T1000 (cell line): ENCODE results near the gene MPC1.
"Not testable (repeated sequence)": the region's sequence is repeated elsewhere in the genome, so short reads cannot be mapped to it uniquely, and the experiment has no call there.

Experiments
- DNase-seq: peaks from one replicate; lab custom pipeline; 2025; ENCODE audit warnings: mixed read lengths; lab: John Stamatoyannopoulos, UW

The MPC1 gene

DNA sequence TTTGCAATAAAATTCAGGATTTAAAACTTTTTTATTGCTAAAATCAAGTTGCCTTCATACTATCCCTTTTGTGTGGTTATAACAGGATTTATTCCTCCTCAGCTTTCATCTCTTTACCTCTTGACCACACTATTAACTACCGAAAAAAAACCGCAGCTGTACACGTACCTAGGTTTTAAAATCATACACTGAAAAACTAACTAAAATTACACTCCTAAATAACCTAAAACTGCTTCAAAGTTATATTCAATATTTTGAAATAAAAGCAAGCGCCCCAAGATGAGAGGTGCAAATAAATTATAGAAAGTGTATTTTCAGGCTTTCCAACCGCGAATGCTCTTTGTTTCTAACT, 1.4 kb downstream of the MPC1 start:
- no peak for DNase-seq

DNA sequence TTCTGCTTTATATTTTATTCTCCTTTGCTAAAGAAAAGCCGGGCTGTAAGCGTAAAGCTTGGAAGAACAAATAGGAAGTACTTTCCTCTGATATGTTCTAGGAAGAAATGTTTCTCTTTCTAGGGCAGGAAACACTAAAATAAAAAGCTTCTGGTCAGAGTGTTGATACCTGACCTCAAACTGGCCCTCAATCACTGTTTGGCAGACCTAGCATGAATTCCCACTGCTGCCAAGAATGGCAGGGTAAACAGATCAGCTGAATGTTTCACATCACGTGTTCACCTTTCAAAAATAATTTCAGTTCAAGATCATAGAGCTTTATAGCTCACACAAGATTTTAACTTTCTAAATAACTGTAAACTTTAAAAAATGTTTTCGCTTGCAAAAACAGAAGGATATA, 2.9 kb downstream of the MPC1 start:
- DNase-seq, result no peak

DNA sequence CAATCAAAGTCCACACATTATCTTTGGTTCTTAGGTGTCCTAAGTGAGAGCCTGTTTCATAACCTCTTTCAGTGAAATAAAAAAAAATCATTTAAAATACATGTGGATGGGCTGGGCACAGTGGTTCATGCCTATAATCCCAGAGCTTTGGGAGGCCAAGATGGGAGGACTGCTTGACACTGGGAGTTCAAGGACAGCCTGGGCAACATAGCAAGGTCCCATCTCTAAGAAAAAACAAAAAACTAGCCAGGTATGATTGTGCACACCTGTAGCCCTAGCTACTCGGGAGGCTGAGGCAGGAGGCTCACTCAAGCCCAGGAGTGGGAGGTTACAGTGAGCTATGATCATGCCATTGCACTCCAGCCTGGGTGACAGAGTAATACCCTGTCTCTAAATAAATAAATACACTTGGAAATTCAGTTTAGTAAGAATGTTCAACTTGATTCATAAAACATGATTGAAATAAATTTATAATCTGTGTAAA, 3.6 kb downstream of the MPC1 start:
- DNase-seq, result no peak

DNA sequence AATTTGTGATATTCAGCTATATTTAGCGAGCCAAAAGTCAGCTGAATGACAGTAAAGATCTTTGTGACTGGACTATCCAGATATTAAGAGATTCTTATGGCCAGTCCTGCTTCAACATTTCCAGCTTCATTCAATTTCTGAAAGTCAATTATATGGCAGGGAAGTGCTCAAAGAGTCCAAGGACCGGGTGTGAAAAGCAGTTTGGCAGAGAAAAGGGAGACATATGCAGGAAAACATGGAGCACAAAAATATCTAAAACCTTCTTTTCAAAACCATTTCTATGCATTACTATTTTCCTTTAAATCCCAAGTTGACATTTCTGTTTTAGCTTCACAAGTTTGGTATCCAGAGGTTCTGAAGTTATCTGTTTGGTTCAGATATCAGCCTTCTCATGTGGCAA, 5.0 kb downstream of the MPC1 start:
- no peak for DNase-seq

DNA sequence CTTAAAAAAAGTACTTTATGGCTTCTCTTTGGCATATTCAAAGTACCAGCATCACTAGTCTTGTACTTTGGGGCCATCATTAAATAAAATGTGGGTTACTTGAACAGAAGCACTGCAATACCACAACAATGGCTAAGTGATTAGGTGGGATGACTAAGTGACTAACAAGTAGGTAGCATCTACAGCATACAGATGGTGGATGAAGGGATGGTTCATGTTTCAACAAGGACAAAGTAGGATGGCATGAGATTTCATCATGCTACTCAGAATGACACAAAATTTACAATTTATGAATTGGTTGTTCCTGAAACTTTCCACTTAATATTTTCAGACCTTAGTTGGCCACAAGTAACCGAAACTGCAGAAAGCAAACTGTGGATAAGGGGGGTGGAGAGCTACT, 7.7 kb downstream of the MPC1 start:
- no peak for DNase-seq

DNA sequence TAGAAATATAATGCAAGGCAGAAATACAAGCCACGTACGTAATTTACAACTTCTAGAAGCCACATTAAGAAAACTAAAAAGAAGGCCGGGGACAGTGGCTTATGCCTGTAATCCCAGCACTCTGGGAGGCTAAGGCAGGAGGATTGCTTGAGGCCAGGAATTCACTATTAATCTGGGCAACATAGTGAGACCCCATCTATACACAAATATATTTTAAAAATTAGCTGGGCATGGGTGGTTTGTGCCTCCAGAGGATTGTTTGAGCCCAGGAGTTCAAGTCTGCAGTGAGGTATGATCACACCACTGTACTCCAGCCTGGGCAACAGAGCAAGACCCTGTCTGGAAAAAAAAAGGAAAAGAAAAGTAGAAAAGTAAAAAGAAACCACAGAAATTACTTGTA, 12.3 kb downstream of the MPC1 start:
- DNase-seq, result no peak

DNA sequence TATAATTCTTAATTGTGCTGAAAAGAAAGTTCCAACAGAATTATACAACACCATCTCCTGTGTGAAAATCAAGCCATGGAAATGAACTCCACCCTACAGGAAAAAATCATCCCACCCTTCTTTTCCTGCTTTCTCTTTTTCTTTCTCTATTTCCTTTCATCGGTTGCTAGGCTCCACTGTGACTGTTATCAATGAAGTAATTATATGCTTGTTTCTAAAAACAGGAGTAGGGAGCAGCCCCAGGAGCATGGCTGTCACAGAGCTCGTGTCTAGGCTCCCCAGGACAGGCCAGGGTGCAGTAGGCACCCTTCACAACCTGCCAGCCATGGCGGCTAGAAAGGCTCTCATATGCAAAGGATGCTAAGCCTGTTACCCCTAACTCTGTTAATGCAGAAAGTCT, 13.0 kb downstream of the MPC1 start:
- DNase-seq, result no peak

DNA sequence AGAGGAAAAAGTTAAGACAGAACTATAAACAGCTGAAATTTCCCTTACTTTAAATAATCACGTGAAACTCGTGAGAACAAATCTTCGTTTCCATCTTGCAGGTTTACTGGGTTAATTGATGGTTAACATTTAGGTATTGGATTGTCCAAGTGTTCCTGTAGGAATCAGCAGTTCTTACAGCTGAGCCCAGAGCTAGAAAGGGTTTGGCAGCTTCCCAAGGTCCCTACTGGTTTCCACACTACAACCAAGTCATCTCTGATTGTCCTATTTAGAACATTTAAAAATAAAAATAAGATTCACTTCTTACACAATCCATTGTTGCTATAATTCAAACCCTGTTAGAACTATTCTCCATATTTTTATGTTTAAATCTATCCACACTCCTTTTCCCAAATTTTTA, 15.8 kb downstream of the MPC1 start:
- DNase-seq, result no peak

DNA sequence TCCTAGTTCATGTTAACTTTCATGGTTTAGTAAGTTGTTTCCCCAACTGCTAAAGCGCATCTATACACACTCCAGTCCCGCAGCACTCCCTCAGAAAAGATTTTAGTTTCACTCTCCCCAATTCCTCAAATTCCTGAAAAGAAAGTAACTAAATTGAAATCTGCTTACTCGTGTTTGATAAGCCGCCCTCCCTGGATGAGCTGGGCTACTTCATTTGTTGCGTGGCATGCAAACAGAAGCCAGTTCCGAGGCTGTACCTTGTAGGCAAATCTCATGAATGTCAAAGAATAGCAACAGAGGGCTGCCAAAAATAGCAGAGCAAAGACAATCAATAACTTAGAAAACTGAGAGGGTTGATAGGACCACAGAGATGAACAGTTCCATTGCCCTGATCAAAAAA, 16.9 kb downstream of the MPC1 start:
- DNase-seq, result no peak

DNA sequence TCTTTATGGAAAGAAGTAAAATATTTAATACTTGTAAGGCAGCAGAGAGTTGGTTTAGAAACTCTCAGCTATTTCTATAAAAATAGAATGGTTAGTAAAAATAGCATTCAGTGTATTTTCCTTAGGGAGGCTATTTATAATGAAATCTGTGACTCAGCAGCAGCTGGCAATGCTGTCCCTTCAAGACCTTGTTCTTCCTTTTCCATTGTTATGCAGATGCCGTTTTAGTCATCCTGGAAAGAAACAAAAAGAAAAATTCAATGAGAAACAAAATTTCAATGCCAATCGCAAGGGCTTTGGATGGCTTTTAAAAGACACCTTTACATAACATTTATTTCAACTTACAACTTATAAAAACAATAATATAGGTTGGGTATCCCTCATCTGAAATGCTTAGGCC, 17.5 kb downstream of the MPC1 start:
- no peak for DNase-seq

DNA sequence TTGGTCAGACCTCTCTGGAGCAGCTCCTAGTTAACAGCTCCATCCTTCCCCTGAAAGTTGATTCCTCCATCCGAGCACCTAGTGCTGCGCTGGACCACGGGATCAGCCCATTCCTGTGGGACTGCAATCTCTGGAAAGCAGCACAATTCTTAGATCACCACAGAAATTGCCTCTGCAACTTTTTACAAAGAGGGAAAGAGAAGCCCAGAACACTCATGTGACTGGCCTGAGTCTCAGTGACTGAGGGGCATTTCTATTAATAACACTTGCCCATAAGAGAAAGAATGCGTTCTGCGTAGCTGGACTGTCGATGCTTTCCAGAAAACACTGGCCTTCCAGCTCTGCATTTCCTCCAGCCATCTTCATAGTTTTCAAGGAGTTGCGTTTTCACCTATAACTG, 18.3 kb downstream of the MPC1 start:
- DNase-seq, result no peak

DNA sequence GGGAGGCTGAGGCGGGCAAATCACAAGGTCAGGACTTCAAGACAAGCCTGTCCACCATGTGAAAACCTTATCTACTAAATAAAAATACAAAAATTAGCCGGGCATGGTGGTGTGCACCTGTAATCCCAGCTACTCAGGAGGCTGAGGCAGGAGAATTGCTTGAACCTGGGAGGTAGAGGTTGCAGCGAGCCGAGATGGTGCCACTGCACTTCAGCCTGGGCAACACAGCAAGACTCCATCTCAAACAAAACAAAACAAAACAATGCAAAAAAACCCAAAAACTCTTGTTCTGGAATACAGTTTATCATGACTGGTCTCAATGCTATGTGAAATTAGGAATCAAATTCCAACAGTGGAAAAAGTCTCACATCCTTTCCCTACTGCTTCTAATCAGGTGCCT, 20.3 kb downstream of the MPC1 start:
- DNase-seq, result not testable (repeated sequence)

DNA sequence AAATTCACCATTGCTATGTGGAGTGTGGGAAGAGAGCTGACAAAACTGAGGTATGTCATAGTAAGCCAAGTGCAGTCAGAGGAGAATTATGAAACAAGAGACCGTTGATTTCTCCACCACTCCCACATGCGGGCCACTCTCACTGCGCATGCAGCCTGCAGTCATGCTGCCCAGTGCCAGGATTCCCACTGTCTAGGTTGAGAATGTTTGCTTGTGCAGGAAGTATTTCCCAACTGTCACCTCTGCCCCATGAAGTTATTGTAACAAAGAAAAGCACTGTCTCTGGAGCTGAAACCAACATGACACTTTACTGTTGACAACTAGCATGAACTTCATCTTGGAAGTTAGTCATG, 21.7 kb downstream of the MPC1 start:
- no peak for DNase-seq

DNA sequence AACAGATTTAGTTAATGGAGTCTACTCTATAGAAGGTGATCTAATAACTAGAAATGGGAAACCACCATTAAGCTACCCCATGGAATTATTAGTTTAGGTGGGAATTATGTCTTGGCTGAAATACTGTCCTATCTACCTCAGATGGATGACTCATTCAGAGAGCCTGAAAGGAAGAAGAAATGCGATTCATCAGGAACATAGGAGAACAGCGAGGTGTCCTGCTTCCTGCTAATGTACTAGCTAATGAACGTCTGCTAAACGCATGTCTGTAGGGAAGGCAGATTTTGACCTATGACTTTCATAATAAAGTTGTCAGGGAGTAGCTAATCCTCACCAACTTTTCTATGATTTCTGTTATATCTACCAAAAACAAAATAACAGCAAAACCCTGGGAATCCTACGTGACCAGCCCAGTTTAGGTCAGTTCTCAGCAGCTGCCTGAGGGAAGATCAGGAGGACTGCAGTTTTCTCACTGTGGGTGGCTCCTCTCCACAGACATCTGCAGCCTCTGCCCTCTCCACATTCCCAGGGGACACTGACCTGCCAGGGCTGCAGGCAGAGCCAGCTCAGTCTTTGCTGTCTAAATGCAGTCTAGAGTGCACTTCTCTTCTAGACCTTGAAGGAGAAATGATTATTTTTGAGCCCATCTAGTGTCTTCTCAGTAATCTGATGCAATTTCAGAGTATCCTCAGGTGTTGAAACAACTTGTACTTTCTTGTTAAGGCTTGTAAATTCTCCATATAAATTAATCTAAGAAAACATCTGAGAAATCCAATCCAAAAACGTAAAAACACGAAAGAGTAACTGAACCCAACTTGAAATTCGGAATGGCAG, 22.3 kb downstream of the MPC1 start:
- DNase-seq, result no peak

DNA sequence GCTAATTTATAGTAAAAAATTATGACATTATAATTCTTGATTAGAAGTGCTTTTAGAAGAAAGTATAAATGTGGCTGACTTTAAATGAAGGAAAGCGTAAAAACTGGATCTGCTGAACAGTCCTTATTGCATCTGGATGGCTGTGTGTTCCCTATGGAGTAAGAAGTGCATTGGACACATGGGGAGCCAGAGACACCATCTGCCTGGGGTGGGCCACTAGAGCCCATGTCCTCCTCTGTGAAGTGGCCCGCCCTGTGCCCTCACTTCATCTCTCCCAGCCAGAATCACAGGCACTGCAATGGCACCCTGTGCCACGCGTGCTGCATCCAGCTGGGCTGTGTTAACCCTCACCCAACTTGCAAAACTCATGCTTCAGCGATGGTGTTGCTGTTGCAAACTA, 27.2 kb downstream of the MPC1 start:
- DNase-seq, result no peak

DNA sequence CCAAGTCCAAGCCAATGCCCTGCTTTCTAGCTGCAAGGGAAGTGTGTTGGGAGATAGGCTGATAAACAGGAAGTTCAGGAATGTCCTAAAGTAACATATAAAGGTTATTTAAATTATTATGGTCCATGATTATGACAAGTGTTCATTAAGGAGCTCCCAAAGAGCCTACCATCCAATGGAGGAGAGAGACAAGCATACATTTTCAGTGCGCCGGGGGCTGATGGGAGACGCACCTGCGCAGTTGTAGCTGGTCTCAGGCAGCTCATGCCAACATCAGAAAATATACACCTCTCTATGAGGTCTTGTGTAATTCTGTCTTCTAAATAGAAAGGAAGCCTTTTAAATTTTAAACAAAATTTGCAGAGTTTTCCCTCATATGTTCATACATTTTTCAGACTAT, 27.8 kb downstream of the MPC1 start:
- no peak for DNase-seq

DNA sequence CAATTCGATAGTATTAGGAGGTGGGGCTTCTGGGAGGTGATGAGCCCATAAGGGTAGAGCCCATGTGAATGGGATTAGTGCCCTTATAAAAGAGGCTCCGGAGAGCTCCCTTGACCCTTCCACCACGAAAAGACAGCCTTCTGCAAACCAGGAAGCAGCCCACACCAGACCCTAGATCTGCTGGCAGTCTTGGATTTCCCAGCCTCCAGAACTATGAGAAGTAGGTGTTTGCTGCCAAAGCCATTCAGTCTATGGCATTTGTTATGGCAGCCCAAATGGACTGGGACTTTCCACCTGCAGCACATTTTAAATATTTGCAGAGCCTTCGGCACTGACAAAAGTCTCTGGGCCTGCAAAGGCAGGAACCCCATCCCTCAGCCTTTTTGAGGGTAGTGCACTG, 28.6 kb downstream of the MPC1 start:
- DNase-seq, result no peak

DNA sequence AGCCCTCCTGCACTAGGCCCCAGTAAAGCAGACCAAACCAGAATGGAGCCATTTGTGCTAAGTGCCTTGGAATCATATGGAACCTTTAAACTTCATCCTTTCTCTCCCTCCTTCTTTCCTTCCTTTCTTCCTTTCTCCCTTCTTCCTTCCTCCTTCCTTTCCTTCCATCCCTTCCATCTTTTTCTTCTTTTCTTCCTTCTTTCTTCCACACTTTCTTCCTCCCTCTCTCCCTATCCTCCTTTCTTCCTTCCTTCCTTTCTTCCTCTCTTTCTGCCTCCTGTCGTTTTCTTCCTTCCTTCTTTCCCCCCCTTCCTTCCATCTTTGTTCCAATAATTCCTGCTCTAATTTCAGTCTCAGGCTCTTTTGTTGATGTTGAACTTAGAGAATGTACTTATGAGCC, 29.2 kb downstream of the MPC1 start:
- DNase-seq, result no peak

DNA sequence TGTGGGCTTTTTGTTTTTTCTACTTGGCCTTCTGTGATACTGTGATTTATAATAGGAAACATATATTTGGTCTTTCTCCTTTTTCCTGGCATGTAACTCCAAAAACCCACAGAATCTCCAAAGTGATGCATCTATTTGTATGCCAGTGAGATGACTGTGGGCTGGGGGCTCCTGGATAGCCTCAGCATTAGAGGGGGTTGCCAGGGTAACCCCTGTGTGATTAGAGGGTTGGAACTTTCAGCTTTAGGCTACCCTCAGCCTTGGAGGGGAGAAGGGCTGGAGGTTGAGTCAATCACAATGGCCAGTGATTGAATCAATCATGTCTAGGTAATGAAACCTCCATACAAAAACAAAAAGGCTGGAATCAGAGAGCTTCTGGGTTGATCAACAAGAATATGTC, 29.8 kb downstream of the MPC1 start:
- no peak for DNase-seq

DNA sequence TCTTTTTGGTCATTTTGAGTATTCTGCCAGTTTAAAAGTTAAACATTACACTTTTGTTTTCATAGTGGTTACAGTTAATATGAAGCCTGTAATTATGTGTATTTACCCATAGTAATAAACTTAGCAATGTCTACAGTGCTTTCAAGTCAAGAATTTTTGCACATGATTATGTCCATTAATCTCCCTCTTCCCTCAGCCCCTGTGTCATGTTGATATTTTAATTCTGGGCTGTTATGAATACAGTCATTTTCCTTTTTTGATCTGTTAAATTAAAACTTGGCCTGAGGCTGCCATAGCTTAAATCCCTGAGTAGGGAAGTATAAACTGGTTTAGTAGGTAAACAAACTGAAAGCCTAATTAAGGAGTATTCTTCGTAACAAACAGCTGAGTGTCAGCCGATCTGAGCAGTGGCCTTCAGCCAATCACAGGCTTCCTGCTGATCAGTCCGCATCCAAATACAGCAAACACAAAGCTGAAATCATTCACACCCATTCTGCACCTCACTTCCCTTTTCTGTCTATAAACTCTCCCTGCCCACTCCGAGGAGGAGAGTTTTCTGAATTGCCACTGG, 30.9 kb downstream of the MPC1 start:
- no peak for DNase-seq

DNA sequence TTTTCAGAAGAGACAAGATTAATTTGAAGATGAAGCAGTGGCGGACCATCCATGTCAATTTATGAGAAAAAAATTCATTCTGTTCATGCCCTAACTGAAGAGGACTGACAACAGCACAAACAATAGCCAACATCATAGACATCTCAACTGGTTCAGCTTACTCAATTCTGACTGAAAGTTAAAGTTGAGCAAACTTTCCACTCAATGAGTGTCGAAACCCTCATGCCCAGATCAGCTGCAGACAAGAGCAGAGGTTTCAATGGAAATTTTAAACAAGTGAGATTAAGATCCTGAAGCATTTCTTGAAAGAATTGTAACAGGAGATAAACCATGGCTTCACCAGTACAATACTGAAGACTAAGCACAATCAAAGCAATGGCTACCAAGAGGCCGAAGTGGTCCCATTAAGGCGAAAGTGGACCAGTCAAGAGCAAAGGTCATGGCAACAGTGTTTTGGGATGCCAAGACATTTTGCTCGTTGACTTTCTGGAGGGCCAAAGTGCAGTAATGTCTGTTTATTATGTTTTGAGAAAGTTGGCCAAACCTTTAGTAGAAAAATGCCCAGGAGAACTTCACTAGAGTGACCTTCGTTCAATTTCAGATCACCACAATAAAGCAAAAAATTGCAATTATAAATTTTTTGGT, 34.3 kb downstream of the MPC1 start:
- no peak for DNase-seq

DNA sequence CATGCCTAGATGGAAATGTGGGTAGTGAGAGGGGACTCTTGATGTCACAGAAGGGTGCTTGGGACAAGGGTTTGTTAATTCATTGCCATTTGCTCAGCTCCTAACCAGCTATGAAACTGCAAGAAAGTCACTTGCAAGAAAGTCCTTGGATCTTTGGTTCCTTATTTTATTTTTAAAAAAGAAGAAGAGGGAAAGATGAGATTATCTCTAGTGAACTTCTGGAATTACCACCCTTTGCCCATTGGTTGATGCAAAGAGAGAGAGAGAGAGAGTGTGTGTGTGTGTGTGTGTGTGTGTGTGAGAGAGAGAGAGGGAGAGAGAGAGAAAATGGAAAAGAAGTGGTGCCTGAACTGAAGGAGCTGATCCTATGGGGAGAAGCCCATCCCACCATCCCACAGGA, 35.8 kb downstream of the MPC1 start:
- DNase-seq, result no peak

DNA sequence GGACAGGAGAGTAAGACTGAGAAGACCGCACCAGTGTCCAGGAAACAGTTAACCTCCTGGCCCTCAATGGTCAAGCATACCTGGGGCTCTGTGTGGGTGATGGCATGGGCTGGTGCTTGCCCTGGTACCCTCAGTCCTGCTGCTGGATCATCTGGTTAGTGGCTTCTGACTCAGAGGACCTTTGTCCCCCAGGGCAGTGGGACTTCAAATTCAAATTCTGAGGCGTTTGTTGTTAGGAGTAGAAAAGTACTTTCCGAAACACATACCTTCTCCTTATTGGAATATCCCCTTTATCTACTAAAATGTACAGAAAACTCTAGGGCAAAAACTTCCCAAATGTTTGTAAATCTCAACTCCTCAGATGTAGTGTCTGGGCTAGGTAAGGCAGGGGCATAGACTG, 36.3 kb downstream of the MPC1 start:
- no peak for DNase-seq

DNA sequence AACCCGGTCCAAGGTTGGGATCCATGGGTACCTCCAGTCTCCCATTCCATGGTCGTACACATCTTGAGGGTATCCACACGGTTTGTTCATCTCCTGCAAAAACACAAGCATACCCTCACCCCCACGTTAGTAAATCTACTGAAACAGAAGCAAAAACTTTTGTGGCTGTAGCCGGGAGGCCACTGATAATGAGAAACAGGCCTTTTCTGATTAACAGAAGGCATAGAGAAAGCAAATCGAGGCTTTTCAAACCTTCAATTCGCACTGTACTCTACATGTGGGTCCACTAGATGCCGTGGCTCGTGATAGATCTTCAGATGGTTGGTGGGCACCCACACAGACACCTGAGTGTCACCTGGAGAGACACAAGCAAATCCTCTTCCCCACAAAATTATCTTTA, 37.1 kb downstream of the MPC1 start:
- not testable (repeated sequence) for DNase-seq
